ENCODE data around the gene AATK.

GRCh38 chr17:81144423-81144781 lies 21.6 kb downstream of the AATK start:
- no peak for TF ChIP-seq CTCF (conservative IDR thresholded peaks at IDR 0.05)
- no peak for TF ChIP-seq ZFX (IDR thresholded peaks at IDR 0.05)

All from C4-2B (cell line).